Measurements from ENCODE around the gene NAV3.

NAV3 gene

DNA sequence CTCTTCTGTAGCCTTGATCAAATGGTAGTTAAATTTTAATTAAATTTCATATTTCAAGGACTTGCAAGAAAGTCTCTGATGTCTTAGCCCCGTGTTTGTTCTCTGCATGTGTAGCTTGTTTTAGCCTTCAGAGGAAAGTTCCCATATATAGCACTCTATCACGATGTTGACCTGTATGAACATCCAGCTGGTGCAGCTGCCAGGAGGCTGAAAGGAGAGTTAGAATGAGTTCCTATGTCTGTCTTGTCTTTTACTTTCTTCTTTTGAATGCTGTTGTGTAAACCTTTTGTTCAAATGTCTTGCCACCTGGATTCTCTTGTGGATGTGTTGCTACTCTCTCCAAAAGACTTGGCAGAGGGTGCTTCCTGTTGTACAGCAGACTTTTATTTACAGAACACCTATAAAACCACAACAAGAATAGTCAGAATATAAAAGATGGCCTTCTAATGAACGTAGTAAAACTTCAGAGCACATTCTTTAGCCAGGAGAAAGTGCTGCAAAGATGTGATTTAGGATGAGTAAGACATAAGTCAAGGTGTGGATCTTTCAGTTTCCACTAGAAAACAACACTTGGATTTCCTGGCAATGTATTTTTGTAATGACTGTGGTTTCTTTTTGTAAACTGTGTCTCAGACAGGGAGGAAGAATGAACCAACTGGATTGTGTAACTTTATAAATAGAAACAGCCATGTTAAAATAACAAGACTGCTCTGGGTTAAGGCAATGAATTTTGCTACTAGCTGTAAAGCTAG is 17.2 kb downstream of the NAV3 start:
- no peak for DNase-seq

DNA sequence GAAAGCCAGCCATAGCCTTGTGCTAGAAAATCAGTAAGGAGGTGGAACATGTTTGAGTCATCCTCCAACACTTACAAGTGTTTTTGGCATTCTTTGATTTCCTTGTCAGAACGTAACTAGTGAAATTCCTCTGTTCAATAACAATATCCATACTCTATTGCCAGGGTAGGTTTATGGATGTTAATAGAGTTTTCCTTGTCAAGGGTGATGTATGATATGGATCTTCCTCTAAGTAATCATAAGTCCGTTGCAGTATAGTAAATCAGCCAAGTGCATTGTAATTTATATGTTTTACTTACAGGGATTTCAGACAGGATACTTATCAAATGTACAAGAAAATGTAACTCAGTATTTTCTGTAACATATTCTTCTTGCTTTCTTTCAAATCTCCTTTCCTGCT is 19.4 kb downstream of the NAV3 start:
- no peak for DNase-seq

- DNase-seq = no peak
Measured at GRCh38 chr12:77850698-77851097, 20.0 kb downstream of the NAV3 start.

DNA sequence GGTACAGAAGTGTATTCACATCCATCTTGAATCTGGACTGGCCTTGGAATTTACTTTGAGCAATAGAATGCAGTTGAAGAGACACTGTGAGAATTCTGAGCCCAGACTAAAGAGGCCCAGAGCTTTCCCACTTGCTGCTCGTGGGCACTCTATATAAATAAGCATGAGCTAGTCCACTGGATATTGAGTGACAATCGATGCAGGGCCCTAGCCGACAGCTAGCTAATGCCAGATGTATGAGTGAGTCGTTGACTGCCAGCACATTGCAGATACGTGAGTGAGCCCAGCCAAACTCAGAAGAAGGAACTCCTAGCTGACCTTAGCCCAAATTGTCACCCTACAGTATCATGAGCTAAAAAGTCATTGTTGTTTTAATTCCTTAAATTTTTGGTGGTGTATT is 24.9 kb downstream of the NAV3 start:
- no peak for DNase-seq

DNA sequence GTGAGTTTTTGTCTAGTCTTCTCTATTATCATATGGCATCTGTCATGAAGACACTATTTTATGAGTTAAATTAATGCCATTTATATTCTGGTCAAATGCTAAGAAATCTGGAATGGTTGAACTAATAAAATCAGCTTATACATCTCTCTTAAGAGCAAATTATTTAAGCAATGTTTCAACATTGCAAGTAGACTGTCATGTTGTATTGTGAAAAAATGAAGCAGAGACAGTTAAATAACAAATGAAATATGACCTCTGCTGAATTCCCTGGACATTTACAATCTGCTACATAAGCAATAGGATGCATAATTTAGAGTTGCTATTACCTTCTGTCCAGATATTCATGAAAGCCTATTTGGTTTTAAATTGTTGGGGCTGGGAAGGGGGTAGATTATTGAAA is 30.6 kb downstream of the NAV3 start:
- no peak for DNase-seq

- DNase-seq = no peak
Measured at GRCh38 chr12:77865178-77865577, 34.5 kb downstream of the NAV3 start.

- no peak for DNase-seq
Measured at GRCh38 chr12:77878901-77879300, 48.2 kb downstream of the NAV3 start.

DNA sequence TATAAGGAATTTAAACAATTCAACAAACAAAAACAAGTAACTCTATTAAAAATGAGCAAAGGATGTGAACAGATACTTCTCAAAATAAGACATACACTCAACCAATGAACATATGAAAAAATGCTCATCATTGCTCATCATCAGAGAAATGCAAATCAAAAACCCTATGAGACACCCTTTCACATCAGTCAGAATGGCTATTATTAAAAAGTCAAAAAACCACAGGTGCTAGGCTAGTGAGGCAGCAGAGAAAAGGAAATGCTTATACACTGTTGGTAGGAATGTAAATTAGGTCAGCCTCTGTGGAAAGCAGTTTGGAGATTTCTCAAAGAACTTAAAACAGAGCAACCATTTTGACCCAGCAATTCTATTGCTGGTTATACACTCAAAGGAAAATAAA is 52.0 kb downstream of the NAV3 start:
- no peak for DNase-seq

- no peak for DNase-seq
Measured at GRCh38 chr12:77888611-77889010, 57.9 kb downstream of the NAV3 start.

GRCh38 chr12:77891518-77892147 is 60.9 kb downstream of the NAV3 start:
- no peak for DNase-seq

GRCh38 chr12:77893918-77894317 is 63.2 kb downstream of the NAV3 start:
- DNase-seq = no peak

- no peak for DNase-seq
Measured at GRCh38 chr12:77894556-77894955, 63.9 kb downstream of the NAV3 start.

DNA sequence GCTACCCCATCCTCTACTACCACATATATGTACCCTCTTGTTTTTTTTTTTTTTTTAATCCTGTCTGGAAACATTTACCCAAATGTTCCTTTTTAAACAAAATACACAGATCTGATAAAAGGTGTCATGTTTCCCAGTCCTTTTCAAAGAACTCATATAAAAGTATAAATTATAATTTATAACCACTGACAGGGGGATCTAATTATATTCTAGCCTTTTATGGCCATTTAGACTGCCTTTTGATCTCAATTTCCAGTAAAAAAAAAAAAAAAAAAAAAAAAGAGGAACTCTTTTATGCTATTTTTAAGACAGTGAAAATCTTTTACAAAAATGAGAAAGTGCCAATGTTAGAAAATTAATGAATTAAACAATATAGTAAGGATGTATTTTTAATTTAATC is 65.0 kb downstream of the NAV3 start:
- DNase-seq = no peak

DNA sequence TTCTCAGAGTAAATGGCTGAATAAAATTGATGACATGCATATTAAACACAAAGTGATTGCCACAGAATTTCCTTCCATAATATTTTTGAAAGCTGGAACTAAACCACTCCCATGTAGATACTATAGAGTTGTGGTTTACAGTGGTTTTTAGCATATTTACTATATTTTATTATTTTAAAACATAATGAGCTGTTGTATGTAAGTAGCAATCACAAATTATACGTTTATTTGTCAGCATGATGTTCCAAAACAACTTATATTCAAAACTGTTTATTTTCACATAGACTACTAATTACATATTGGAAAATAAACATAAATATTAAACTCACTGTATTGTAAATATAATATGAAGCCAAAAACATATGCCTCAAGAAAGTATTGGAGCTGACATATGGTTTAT is 77.2 kb downstream of the NAV3 start:
- no peak for DNase-seq

DNA sequence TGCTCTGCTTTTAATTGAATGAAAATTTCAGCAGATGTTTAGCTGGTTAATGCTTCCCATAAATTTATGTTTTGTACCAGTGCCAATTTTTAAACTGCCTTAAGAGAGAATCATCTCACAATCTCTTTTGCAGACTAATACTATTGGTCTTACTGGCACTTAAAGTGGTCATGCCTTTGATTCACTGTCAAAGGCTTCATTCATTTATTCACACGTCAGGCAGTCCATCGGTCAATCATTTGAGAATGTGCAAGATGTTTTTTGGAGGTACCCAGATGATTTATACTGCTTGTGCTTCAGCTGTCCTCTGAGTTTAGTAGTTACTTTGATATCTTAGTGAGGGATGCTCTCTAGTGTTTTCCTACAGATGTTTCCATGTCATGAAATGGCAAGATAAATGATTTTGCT is 83.4 kb downstream of the NAV3 start:
- DNase-seq = no peak

DNA sequence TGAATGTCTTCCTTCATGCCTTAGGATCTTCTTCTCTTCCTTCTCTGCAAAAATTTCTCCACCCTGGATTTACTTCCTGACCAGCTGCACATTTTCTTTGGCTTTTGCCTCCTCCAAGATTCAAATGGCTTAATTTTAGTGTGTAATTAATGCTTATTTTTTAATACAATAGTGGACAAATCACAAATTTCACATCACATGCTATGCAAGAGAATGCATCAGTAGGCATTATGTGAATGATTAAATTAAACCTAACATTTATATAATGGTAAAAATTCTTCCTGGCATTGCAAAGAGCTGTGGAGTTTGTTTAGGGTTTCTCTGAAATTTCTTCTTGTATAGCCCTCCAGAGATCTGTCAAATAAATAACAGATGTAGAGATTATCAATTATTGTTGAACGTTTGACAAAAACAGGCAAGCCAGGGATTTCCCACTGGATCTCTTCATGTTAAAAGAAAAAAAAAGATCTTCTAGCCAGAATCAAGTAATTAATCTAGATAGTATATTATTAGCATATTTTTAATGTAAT is 84.4 kb downstream of the NAV3 start:
- DNase-seq = no peak

GRCh38 chr12:77916276-77916675 is 85.6 kb downstream of the NAV3 start:
- no peak for DNase-seq

DNA sequence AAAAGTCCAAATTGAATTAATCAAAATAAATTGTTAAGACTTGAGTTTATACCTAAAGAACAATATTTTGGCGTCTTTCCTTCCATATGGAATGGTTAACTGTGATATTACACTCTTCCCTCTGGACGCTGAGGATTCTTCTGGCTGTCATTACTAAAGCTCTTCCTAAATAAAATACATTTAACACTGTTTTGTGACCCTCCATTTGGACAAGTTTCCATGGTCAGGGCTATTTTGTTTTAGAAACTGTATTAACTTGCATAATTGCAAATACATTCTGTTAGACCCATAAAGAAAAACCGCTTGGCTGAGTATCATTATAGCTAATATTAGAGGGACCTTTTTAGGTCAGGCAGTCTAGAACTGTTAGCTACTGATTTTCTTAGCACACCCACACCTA is 87.4 kb downstream of the NAV3 start:
- no peak for DNase-seq

GRCh38 chr12:77919450-77919849 is 88.8 kb downstream of the NAV3 start:
- DNase-seq = no peak

DNA sequence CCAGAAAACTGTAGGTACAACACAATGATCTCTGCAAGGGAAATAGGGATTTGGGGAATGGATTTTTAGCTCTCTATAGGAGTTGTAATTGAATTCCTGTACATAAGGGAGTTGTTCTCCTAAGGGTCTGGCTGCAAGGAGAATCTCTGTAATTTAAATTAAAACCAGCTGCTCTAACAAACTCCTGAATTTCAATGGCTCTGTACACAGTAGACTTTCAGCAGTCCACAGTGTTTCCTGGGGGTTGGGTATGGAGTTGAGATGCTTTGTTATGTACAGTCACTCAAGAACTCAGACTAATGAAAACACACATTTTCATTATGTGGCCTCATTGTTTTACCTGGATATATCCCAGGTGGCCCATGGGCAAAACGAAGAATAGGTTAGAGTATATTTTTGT is 93.2 kb downstream of the NAV3 start:
- no peak for DNase-seq

GRCh38 chr12:77924703-77925102 is 94.0 kb downstream of the NAV3 start:
- no peak for DNase-seq

GRCh38 chr12:77925536-77926108 is 94.9 kb downstream of the NAV3 start:
- no peak for DNase-seq

DNA sequence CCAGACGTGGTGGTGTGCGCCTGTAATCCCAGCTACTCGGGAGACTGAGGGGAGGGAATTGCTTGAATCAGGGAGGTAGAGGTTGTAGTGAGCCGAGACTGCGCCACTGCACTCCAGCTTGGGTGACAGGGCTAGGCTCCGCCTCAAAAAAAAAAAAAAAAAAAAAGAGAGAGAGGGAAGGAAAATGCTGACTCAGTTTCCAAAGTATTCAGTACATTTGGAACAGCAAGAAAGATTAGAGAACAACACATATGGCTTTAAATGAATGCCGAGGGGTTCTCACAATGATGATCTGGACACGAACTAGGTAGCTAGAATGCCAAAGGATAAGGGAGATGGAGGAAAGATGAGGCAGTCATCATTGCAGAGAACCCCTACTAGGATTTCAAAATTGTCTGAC is 97.4 kb downstream of the NAV3 start:
- DNase-seq = no peak

DNA sequence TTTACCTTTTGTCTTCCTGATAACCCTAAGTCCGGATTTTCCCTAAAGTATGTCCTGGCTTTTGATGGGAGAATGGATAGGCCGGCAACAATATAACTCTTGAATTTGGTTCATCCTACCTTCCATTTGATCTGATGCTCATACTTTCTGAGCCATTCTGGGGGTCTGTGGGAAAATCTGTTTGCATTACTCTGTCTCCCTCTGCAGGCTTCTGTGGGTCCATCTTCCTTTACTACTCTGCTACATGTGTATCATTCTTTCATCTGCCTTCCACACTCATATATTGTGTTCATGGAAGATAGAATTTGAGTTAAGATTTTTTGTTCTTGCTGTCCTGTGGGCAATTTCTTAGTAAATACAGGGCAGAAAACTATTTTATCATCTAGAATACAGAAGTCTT is 101.5 kb downstream of the NAV3 start:
- no peak for DNase-seq

All from NK-92 treated with Interleukin-12 subunit alpha and Interleukin-12 subunit beta, amount 100 ng/mL, for 24 hours (cell line).